NCI-H526 (cell line): ENCODE measurements around the gene CEP250.
"Not testable (repeated sequence)": the region's sequence is repeated elsewhere in the genome, so short reads cannot be mapped to it uniquely, and the experiment has no call there.

ENCODE experiments used
- DNase-seq, 2 experiments: peaks; one replicate each; lab custom pipeline; 2025; lab: John Stamatoyannopoulos, UW

CEP250 gene

DNA sequence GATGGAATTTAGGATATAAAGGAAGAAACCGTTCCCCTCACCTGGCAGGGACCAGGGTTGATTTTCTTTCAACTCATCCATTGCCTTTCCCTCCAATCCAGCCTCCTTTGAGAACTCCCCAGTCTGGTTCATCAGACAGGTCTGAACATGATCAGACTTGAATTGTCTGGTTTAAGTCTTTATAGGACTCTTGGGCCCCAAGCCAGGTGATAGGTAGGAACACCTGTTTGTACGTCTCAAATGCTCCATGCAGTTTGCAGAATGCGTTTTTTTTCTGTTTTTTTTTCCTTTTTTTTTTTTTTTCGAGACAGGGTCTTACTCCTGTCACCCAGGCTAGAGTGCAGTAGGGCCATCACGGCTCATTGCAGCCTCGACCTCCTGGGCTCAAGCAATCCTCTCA, 4.1 kb upstream of the CEP250 start:
- DNase-seq: peak; percentile 92 to 93

DNA sequence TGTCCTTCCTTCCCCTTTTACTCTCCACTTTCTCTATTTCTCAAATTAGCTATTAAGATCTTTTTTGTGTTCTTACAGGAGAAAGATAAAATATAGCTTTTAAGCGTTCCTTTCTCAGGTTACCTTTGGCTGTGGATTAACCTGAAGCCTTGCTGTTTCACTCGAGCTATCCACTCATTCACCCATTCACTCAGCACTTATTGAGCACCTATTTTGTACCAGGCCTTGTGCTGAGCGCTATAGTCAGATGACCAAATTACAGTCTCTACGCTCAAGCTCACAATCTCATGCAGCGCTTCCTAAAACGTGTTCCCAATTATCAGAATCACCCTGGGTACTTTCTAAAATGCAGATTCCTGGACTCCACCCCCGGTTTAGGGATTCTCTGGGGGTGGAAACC, 1.8 kb upstream of the CEP250 start:
- DNase-seq: peak in 1 of 2 experiments; percentile 45

DNA sequence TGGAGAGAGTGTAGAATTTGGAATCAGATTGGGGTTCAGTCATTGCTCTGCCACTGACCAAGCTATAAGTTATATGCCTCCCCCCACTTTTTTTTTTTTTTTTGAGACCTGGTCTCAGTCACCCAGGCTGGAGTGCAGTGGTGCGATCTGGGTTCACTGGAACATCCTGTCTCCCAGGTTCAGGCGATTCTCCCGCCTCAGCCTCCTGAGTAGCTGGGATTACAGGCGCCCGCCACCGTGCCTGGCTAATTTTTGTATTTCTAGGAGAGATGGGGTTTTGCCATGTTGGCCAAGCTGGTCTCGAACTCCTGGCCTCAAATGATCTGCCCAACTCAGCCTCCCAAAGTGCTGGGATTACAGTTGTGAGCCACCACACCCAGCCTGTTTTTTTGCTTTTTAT, 1.3 kb downstream of the CEP250 start:
- not testable (repeated sequence) for DNase-seq

DNA sequence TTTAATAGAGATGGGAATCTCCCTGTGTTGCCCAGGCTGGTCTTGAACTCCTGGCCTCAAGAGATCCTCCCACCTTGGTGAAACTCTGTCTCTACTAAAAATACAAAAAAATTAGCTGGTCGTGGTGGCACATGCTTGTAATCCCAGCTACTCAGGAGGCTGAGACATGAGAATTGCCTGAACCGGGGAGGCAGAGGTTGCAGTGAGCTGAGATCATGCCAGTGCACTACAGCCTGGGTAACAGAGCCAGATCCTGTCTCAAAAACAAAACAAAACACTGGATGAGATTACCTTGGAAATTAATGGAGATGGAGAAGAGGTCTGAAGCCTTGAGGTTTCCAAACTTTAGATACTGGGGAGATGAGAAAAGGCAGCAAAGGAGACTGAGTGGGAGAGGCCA, 2.1 kb downstream of the CEP250 start:
- DNase-seq: not testable (repeated sequence)

DNA sequence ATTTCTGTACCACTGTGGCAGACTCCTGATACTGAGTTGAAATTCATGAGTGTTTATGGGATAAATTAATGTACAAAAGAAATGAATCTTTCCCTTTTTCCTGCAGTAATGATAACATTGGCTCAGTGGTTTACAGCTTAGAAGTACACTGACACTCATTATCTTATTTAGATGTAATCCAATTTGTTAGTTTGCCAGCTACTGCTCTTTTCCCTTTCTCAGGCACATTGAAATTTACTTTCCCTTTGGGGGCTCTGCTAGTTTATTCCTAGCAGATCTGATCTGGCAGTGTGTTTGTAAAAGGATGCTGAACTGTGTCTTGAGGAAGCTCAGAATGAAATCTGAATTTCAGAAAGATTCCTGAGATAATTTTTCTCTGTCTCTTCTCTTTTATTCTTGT, 3.0 kb downstream of the CEP250 start:
- no peak for DNase-seq

DNA sequence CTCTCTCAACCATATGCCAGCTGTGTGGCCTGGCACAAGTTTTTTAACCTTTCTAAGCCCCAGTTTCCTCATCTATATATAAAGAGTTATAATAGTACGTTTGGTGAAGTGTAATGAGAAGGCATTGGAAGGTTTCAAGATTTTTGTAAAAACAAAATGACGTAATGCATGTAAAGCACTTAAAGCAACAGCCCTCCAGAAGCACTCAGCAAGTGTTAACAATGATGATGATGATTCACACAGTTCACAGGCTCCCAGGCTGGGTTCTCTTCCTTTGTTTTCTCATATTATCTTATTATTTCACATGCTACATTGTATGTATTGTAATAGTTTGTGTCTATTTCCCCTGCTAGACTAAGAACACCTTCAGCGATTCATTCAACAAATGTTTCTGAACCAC, 6.2 kb downstream of the CEP250 start:
- DNase-seq: no peak

DNA sequence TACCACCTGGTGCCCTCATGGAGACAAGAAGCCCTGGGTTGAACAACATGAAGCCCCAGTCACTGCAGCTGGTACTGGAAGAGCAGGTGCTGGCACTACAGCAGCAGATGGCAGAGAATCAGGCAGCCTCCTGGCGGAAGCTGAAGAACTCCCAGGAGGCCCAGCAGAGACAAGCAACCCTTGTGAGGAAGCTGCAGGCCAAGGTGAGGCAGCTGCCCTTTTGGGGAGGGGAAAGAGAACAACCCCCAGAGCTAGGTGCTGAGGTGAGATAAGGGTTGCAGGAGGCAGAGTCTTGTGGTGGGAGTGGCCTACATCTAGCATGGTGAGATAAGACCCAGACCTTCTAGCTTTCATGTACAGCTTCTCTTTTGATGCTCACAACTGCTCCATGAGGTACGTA, 7.0 kb downstream of the CEP250 start:
- DNase-seq: peak in 1 of 2 experiments; percentile 56

DNA sequence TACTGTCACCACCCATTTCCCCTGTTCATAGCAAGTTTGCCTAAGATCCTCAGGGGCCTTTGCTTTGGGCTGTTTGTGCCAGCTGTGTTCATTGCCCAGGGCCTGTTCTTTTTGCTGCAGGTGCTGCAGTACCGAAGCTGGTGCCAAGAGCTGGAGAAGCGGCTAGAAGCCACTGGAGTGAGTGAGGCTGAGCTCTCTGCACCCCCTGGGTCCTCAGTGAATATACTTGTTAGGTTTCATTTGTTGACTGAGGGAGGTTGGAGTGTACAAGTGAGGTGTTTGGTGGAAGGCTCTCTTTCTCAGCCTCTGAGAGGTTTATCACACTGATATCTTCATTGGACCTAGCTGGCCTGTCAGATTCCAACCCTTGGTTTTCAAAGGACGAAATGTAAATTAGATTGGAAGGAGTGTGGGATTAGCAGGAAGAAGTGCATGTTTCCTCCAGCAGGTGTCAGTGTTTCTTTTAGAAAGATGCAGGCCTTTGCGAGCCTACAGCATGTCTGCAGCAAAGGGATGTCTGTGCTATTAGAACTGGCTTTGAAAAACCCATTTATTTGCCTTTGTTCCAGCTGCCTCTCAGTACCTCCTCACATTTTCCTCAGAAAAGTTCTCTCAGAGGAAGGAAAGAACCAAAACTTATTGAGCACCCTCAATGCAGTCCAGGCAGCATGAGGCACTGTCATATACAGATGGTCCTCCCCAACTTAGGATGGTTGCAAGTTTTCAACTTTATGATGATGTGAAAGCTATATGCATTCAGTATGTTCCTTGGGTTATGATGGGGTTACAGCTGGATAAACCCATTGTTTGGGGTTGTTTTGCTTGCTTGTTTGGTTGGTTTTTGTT, 8.3 kb downstream of the CEP250 start:
- DNase-seq: peak; percentile 63 to 91

DNA sequence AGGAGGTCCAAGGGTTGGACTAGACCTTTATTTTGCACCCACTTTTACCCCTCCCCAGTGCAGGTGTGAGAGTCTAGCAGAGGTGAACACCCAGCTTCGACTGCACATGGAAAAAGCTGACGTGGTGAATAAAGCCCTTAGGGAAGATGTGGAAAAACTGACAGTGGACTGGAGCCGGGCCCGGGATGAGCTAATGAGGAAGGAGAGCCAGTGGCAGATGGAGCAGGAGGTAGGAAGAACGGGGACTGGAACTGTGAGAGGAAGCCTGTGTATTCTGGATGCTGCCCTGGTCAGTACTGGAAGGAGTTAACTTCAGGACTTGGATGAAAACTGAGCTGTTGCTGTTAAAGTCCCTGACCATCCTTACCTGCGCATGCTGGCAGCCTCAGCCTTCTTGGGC, 10.6 kb downstream of the CEP250 start:
- no peak for DNase-seq

DNA sequence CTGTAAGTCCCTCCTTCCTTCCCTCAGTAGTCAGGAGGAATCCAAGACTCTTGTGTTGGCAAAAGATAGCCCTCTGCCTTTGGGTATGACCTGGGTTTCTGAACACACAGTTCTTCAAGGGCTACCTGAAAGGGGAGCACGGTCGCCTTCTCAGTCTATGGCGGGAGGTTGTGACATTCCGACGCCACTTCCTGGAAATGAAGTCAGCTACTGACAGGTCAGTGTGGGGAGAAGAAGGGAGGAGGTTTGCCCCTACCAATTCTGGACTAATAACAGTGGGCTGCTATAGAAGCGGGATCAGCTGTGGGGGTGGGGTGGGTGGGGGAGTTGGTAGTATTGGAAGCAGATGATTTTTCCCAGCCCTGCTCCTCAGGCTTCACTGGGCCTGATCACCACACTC, 11.5 kb downstream of the CEP250 start:
- no peak for DNase-seq

DNA sequence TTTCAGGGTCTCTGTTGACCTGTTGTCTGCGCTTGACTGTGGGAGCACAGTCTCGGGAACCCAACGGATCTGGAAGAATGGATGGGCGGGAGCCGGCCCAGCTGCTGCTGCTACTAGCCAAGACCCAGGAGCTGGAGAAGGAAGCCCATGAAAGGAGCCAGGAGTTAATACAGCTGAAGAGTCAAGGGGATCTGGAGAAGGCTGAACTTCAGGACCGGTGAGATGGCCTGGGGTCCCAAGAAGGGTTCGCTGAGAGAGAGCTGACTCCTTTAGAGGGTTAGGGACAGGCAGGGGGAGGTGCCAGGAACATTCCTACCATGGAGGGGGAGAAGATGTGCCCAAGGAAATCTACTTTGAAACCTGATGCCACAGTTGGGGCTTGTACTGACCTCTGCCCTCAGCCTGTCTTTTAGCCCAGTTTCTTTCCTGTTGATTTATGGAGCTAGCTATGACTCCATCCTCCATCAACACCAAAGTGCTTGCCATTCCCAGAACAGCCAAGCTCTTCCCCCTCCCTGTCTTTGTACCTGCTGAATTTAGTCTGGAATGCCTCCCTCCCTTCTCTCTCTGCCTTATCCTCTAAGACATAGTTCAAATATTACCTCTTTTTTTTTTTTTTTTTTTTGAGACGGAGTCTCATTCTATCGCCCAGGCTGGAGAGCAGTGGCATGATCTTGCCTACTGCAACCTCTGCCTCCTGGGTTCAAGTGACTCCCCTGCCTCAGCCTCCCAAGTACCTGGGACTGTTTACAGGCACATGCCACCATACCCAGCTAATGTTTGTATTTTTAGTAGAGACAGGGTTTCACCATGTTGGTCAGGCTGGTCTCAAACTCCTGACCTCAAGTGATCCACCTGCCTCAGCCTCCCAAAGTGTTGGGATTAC, 12.2 kb downstream of the CEP250 start:
- DNase-seq: no peak

DNA sequence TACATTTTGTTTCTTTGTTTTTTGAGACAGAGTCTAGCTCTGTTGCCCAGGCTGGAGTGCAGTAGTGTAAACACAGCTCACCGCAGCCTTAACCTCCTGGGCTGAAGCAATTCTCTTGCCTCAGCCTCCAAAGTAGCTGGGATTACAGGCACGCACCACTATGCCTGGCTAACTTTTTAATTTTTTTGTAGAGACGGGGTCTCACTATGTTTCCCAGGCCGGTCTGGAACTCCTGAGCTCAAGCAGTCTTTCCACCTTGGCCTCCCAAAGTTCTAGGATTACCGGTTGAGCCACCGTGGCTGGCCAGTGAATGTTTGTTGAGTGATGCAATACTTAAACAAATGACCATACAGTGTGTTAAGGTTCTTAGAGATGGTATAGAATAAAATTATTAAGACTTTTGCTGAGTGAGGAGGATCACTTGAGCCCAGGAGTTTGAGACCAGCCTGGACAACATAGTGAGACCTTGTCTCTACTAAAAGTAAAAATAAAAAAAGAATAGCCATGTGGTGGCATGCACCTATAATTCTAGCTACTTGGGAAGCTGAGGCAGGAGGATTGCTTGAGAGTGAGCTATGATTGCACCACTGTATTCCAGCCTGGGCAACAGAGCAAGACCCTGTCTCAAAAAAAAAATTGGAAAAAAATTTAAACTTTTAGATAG, 13.4 kb downstream of the CEP250 start:
- DNase-seq: no peak

DNA sequence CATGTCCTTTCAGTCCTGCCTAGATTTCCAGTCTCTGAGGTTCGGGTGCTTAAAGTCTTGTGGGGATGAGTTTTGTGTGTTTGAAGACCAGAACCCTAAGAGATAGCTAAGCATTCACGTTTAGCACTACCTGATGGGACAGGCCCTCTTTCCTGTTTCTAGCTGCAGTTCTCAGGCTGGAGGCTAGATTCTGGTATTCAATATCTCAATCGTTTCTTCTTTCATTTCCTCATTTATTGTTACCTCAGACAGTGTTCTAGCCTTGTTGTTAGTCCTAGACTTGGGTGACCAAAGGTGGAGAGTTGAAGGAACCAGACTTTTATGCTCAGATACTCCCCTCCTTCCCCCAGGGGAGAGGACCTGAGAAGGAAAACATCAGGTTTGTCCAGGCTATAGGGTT, 16.8 kb downstream of the CEP250 start:
- DNase-seq: no peak

DNA sequence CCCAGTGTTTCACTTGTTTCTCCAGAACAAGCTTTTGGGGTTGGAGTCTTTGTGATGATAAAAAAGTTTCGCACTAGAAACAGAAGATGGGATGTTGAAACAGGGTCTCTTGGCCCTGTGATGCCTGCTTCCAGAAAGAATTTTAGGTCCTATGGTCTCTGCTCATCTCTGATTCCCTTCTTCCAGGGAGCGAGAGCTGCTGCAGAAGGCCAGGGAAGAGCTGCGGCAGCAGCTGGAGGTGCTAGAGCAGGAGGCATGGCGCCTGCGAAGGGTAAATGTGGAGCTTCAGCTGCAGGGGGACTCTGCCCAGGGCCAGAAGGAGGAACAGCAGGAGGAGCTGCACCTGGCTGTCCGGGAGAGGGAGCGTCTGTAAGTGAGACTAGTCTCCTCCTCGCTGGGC, 18.3 kb downstream of the CEP250 start:
- DNase-seq: no peak

DNA sequence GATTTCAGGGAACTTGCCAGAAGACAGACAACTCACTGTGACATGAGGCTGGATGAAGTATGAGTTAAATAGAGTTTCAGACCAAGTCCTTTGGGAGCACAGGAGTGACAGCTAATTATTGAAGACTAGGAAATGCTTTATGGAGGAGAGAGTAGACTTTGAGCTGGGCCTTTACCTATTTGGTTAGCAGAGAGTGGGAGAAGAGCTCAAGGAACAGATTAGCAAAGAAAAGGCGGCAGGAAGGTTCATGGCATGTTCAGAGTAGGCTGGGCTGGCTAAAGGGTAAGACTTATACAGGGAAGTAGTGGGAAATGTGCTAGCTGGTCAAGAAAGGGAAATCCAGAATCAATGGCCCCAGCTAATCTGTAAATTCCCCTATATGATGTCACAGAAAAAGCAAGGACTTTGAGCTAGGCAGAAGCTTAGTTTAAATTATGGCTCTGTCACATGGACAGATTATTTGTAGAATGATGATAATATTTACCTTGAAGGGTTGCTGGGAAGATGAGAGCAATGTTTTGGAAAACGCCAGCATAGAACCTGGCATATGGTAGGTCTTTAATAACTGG, 19.0 kb downstream of the CEP250 start:
- DNase-seq: no peak

DNA sequence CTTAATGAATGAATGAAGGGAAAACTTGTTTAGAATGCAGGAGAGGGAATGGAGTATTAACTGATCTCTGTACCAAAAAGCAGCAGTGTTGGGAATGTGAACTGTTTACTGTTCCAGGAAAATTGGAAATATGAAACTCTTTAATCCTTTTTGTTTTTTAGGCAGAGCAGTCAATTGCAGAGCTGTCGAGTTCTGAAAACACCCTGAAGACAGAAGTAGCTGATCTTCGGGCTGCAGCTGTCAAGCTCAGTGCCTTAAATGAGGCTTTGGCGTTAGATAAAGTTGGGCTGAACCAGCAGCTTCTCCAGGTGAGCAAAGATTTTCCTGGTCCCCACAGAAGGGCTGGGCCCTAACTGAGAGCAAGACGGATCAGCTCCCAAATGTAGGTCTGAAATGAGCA, 20.9 kb downstream of the CEP250 start:
- DNase-seq: no peak

DNA sequence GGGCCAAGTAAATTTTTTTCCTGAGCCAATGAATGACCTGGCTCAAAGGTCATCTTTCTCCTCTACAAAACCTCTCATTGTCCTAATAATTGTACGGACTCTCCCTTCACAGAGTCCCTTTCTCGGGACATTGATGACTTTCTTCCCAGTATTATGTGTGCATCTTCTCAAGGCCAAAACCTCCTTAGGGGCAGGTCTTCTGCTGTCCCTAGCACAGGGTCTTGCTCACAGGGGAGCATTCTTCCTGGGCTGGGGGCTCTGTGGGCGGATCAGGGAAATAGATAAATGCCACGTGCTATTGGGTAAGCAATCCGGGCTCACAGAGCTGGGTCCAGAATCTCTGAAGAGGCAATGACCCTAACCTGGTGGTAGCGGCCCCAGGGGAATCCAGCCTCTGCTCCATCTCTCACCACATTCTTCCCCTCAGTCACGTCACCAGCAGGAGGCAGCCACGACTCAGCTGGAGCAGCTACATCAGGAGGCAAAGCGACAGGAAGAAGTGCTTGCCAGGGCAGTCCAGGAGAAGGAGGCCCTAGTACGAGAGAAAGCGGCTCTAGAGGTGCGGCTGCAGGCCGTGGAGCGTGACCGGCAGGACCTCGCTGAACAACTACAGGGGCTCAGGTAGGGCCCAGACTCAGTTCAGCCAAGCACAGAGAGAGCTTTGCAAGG, 23.5 kb downstream of the CEP250 start:
- peak in 1 of 2 experiments; percentile 20 for DNase-seq

DNA sequence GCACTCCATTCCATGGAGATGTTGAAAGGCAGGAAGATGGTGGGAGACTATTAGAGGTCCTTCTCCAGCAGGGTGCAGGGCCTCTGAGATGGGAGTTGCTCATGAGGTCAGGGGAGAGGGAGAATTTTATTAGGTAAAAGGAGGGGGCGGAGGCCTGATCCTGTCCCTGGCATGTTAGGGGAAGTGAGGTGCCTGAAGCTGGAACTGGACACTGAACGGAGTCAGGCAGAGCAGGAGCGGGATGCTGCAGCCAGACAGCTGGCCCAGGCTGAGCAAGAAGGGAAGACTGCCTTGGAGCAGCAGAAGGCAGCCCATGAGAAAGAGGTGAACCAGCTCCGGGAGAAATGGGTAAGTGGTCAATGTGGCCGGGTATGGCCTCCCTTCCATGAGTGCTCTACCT, 24.4 kb downstream of the CEP250 start:
- DNase-seq: no peak

DNA sequence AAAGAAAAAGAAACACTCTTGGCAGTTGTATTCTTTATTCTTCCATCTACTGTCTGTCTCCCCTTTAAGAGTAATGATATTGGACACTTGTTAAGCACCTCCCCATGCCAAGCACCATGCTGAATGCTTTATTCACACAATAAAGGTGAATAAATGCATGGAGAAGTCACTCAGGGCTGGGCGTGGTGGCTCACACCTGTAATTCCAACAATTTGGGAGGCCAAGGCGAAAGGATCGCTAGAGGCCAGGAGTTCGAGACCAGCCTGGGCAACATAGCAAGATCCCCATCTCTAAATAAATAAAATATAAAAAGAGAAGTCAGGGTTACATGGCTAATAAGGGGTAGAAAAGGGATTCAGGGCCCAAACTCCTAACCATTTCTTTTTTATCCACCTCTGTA, 32.1 kb downstream of the CEP250 start:
- DNase-seq: no peak

DNA sequence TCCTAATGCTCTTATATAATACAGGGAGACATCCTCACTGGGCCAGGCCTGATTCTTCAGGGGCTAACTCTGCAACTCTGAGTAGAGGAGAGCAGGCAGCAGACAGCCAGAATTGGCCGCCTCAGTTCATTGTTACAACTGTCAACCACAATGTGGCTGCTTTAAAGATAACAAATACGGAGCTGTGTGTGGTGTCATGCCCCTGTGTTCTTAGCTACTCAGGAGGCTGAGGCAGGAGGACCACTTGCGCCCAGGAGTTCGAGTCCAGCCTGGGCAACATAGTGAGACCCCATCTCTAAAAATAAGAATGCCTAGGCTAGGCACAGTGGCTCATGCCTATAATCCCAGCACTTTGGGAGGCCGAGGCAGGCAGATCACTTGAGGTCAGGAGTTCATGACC, 34.3 kb downstream of the CEP250 start:
- DNase-seq: no peak

DNA sequence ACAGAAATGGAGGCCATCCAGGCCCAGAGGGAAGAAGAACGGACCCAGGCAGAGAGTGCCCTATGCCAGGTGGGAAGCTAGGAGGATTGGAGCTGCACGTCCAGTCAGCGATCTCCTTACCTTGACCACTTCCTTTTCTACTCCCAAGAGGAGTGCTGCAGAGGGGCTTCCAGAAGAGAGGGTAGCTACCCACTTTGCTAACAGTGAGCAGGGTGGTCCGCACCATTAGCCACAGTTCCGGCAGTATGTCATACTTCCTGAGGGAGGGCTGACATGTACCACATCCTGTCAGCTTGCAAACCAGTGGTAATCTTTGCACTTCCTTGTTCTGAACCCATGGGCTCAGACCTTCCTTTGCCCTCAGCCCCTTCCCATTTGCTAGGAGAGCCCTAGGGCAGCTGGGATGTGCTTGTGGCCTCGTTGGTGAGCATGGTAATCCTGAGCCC, 35.4 kb downstream of the CEP250 start:
- DNase-seq: no peak

DNA sequence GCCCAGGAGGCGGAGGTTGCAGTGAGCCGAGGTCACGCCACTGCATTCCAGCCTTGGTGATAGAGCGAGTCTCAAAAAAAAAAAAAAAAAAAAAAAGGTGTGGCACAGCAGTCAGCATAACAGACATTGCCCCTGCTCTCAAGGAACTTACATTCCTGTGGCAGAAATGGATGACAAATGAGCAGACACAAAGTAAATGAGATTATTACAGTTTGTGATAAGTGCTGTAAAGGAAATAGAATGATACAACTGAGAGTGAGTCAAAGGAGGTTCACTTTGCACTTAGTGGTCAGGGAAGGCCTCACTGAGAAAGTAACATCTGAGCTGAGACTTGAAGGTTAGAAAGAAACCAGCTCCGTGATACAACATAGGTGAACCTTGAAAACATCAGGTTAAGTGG, 36.4 kb downstream of the CEP250 start:
- DNase-seq: no peak
